Uterus (tissue), 4 donors: ENCODE measurements around the gene OTOP2. TPM values are rescaled to one million over a fixed set of nuclear protein-coding genes. Genes with fewer than 3 reads are reported as not detected.

Experiments used
- DNase-seq, 2 donors: peaks; one replicate each; pipeline ENCODE4 v3.0.0-alpha.2; 2019 to 2020
- H3K27ac ChIP-seq, 2 donors: fragments of 200-600 bp; sonication (generic); 1 replicate in 1 of 2; 2 replicates in 1 of 2; pipeline ENCODE4 v1.5.1; 2016 to 2018
- H3K27me3 ChIP-seq, 2 donors: fragments of 200-600 bp; sonication (generic); one replicate each; pipeline ENCODE4 v1.5.1; 2018 to 2019; ENCODE audit warnings: control low read depth in 1 of 2
- H3K36me3 ChIP-seq, 2 donors: fragments of 200-600 bp; sonication (generic); one replicate each; pipeline ENCODE4 v1.5.1; 2019; ENCODE audit warnings: control low read depth in 1 of 2
- H3K4me1 ChIP-seq, 2 donors: fragments of 200-600 bp; sonication (generic); one replicate each; pipeline ENCODE4 v1.5.1; 2018 to 2019; ENCODE audit warnings: control low read depth in 1 of 2
- H3K4me3 ChIP-seq, 2 donors: fragments of 200-600 bp; sonication (generic); 1 replicate in 1 of 2; 2 replicates in 1 of 2; pipeline ENCODE4 v1.5.1; 2018 to 2019; ENCODE audit warnings: mild to moderate bottlenecking in 1 of 2
- H3K9me3 ChIP-seq, 2 donors: fragments of 200-600 bp; sonication (generic); one replicate each; pipeline ENCODE4 v1.5.1; 2019; ENCODE audit warnings: control low read depth in 1 of 2
- CTCF ChIP-seq, 4 experiments: fragments of 200-600 bp in 2 of 4; fragments of 450-650 bp in 2 of 4; sonication (generic) in 2 of 4; IDR thresholded peaks; one replicate each; pipeline ENCODE4 v1.5.1; 2016 to 2019; ENCODE audit warnings: antibody characterized with exemption in 4 of 4, mild to moderate bottlenecking in 2 of 4, moderate library complexity in 1 of 4
- POLR2A ChIP-seq, 2 donors: fragments of 450-650 bp; IDR thresholded peaks; one replicate each; pipeline ENCODE4 v1.6.1; 2016; ENCODE audit warnings: antibody characterized with exemption in 2 of 2, mild to moderate bottlenecking in 1 of 2, moderate library complexity in 1 of 2
- intact Hi-C: fragments of 100-400 bp; cut with DNase I; formaldehyde crosslinking; loops from one replicate; pipeline ENCODE4 v1.15.1; 2023; ENCODE audit warnings: low total_unique reads
- total RNA-seq, 4 donors: library from RNA; depleted of rRNA in 3 of 4; stranded (reverse); fragments of >200 nt in 3 of 4; gene quantifications; one replicate each; pipeline versions ENCODE4 v1.1.0 to v1.2.4, GENCODE V29; 2014 to 2023
- donor health status: DM: yes; HTN: yes; CAD: no.

Gene OTOP2
- total RNA-seq, 4 donors from 2014 or later, result 0.46 TPM; not detected in 3

GRCh38 chr17:74892974-74893911 is 30.8 kb upstream of the OTOP2 start, which contains the start of gene FADS6:
Gene FADS6, minus strand, starts transcription at chr17:74893633. Its CDS starts 38 bp downstream, at chr17:74893595.
- no peak for TF ChIP-seq POLR2A (IDR thresholded peaks at IDR 0.05)
- no peak for TF ChIP-seq CTCF (IDR thresholded peaks at IDR 0.05)
- Histone ChIP-seq H3K4me1 (peaks cover 0 to 7% of the 10 kb centered on the region in 2 donors), H3K27me3 (peaks cover 4 to 9% of the 10 kb centered on the region in 2 donors), H3K27ac (no peak within 1 kb of the TSS), H3K9me3 (no peaks in the 10 kb centered on the region), H3K4me3 (no peak within 1 kb of the TSS), H3K36me3 (no peaks in the 10 kb centered on the region)
- intact Hi-C loops, result no loop called here
- no peak for DNase-seq

DNA sequence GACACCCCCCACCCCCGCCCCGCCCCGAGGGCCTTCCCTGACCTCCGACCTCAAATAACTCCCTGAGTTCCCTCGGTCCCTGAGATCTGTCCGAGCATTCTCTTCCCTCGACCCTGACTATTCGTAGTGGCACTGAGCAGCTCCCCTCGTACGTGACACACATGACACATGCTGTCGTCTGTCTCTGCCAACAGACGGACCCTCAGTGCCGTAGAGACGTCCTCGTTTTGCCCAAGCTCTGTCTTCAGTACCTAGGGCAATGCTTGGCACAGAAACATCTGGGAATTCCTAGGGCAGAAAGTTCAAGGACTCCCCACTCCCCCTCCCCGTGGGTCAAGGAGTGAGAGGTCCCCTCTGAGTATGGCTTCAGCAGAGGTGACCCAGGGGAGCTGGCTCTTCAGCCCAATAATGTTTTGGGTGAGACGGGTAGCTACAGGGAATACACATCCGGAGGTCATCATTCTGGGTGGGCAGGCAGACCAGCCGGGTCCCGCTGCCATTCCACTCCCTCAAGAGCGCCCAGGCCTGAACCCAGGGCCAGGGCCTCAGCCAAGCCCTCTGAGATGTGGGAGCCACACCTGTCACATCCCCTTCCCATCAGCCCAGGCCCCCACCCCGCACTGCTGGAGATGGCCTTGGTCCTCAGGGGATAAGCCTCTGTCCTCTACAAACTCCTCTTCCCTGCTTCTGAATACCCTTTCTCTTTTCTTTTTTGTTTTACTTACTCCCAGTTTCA is 30.0 kb upstream of the OTOP2 start:
- H3K4me3 ChIP-seq, result no peak overlapping the region
- H3K27me3 ChIP-seq, result peaks cover 4 to 9% of the 10 kb centered on the region in 2 donors
- no peaks in the 10 kb centered on the region for H3K9me3 ChIP-seq
- H3K36me3 ChIP-seq, result no peaks in the 10 kb centered on the region
- DNase-seq, result no peak
- no peak overlapping the region for H3K27ac ChIP-seq
- intact Hi-C loops, result no loop called here
- peaks cover 0 to 7% of the 10 kb centered on the region in 2 donors for H3K4me1 ChIP-seq
- TF ChIP-seq CTCF (IDR thresholded peaks at IDR 0.05), result no peak
- TF ChIP-seq POLR2A (IDR thresholded peaks at IDR 0.05), result no peak

GRCh38 chr17:74898376-74898946 is 25.6 kb upstream of the OTOP2 start:
- Histone ChIP-seq H3K4me1 (peaks cover 0 to 3% of the 10 kb centered on the region in 2 donors), H3K36me3 (no peaks in the 10 kb centered on the region), H3K27ac (no peak overlapping the region), H3K9me3 (no peaks in the 10 kb centered on the region), H3K27me3 (peaks cover 0 to under 1% of the 10 kb centered on the region in 2 donors), H3K4me3 (no peak overlapping the region)
- intact Hi-C loops, result no loop called here
- no peak for TF ChIP-seq POLR2A (IDR thresholded peaks at IDR 0.05)
- TF ChIP-seq CTCF (IDR thresholded peaks at IDR 0.05), result no peak
- DNase-seq, result no peak

GRCh38 chr17:74900208-74900607 is 23.9 kb upstream of the OTOP2 start:
- no peaks in the 10 kb centered on the region for H3K9me3 ChIP-seq
- H3K27me3 ChIP-seq, result peaks cover 0 to 5% of the 10 kb centered on the region in 2 donors
- no peak overlapping the region for H3K27ac ChIP-seq
- H3K4me1 ChIP-seq, result no peaks in the 10 kb centered on the region
- intact Hi-C loops, result no loop called here
- H3K36me3 ChIP-seq, result no peaks in the 10 kb centered on the region
- no peak for TF ChIP-seq CTCF (IDR thresholded peaks at IDR 0.05)
- TF ChIP-seq POLR2A (IDR thresholded peaks at IDR 0.05), result no peak
- no peak for DNase-seq
- H3K4me3 ChIP-seq, result no peak overlapping the region
